Measurements from ENCODE around the gene ZNF598. TPM values are rescaled to one million over a fixed set of nuclear protein-coding genes. Genes with fewer than 3 reads are reported as not detected.

ZNF598 gene
- total and polyA plus RNA-seq, 2 of the 13 experiments (the other 11 are each of a cell fraction or from before 2014, with no cell fraction given): 13.5 to 14.2 TPM

DNA sequence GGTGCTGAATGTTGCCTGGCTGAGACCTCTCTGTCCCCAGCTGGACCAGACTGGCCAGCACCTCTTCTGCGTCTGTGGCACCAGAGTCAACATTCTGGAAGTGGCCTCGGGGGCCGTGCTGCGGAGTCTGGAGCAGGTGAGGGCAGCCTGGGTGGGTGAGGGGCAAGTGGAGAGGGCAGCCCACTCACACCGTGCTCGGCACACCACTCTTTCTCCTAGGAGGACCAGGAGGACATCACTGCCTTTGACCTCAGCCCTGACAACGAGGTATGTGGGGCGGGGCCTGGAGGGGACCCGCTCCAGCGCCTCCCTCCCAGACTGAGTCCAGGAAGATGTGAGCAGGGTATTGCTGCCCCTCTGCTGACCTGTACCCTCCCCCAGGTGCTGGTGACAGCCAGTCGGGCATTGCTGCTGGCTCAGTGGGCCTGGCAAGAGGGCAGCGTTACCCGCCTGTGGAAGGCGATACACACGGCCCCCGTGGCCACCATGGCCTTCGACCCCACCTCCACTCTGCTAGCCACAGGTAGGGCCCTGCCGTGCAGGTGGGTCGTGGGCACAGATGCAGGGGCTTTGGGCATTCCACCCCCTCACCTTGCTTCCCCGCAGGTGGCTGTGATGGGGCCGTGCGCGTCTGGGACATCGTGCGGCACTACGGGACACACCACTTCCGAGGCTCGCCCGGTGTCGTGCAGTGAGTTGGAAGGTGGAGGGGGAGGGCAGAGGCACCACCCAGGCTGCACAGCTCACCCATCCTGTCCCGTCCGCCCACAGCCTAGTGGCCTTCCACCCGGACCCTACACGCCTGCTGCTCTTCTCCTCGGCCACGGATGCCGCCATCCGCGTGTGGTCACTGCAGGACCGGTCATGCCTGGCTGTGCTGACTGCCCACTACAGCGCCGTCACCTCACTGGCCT, 35.2 kb downstream of the ZNF598 start:
- H3K4me1 ChIP-seq (ENCODE audit: insufficient read depth, low read length): peaks cover 21% of the 10 kb centered on the region
- no peak overlapping the region for H3K9ac ChIP-seq (ENCODE audit: insufficient read depth, low read depth, low read length)
- no peak for TF ChIP-seq JUN (CRISPR knock-in tag; IDR thresholded peaks at IDR 0.05)
- peak; percentile 29; the same call in 1 of the 2 replicates for TF ChIP-seq RBFOX2 (IDR thresholded peaks at IDR 0.05; ENCODE audit: low read depth, low read length)
- ChIA-PET POLR2A (interaction anchor here (0.8 kb wide), 1 partner anchor 10 kb away, joined by 5 read pairs; the partner anchor contains the start of gene RPS2), CTCF (ENCODE audit: low intra/inter-chr PET ratio, low total read pairs) (no interaction called here)
- no TSS peak for BruUV-seq (replicated peaks)
- in situ Hi-C loops (cut with HindIII; ENCODE audit: extremely low pct_ligation_motif_present, low pct_unique_long_range_greater_than_20kb) (no loop called here), intact Hi-C loops (cut with micrococcal nuclease; ENCODE audit: unreplicated experiment) (no loop called here)
- no peak for ATAC-seq
- H4K20me1 ChIP-seq (ENCODE audit: insufficient read depth, low read length): no peaks in the 10 kb centered on the region
- H2AFZ ChIP-seq (ENCODE audit: low read length): no peak overlapping the region
- H3K36me3 ChIP-seq (replicated peaks in 1 of 2; ENCODE audit: control insufficient read depth in 1 of 2, insufficient read depth in 2 of 2, low read length in 2 of 2): peaks cover 21 to 34% of the 10 kb centered on the region in 2 experiments; a peak in 3 of 5 replicates
- WGBS (ENCODE audit: low lambda C conversion rate): 98% methylated on average over 28 of the region's 42 CpGs
- no peak for FAIRE-seq
- no peak overlapping the region for H3K4me2 ChIP-seq (ENCODE audit: low read depth, low read length)
- H3K79me2 ChIP-seq (ENCODE audit: insufficient read depth, low read length): peaks cover 14% of the 10 kb centered on the region
- no peaks in the 10 kb centered on the region for H3K27me3 ChIP-seq (ENCODE audit: control insufficient read depth in 1 of 2, insufficient read depth in 2 of 2, low read length in 2 of 2)
- no peak overlapping the region for H3K27ac ChIP-seq (ENCODE audit: extremely low read length, insufficient read depth, low read length)
- DNase-seq (ENCODE audit: low spot score): no peak
- H3K9me3 ChIP-seq (ENCODE audit: low read length): no peaks in the 10 kb centered on the region
- H3K4me3 ChIP-seq (replicated peaks in 1 of 3; ENCODE audit: insufficient read depth in 1 of 3, low read depth in 2 of 3, low read length in 3 of 3): no peak overlapping the region; a peak in 1 of 6 replicates

DNA sequence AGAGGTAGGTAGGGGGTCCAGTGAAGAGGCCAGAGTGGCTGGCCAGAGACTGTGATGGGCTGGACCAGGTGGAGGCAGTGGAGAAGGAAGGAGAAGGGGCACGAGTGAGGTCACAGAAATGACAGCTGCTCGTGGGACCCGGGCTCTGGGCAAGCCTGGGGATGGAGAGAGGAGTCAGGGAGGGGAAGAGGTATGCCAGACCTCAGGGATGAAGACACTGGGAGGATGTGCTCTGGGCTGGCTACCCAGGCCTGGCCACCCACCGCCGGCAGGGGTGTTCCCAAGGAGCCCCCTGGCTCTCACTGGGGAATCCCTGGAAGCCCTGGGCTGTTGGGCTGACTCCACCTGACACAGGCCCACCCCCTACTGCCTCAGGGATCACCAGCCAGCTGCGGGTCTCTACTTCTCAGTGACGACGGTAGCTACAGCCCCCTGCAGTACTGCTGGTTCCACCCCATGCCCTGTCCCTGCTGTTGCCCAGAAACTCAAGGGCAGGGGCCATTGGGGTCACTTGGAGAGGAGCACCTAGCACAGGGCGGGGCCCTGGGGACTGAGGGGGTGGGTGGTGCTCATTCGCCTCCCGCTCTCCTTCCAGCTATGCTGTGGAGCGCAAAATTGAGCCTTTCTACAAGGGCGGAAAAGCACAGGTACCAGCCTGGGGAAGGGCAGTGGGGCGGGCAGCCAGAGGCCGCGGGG, 36.0 kb downstream of the ZNF598 start:
- no peak for DNase-seq (ENCODE audit: low spot score)
- CTCF ChIA-PET (ENCODE audit: low intra/inter-chr PET ratio, low total read pairs): no interaction called here
- in situ Hi-C loops (cut with HindIII; ENCODE audit: extremely low pct_ligation_motif_present, low pct_unique_long_range_greater_than_20kb) (no loop called here), intact Hi-C loops (cut with micrococcal nuclease; ENCODE audit: unreplicated experiment) (no loop called here)
- H3K4me3 ChIP-seq (replicated peaks in 1 of 3; ENCODE audit: insufficient read depth in 1 of 3, low read depth in 2 of 3, low read length in 3 of 3): peak overlapping the region in 2 of 3 experiments; percentile 5 to 16; a peak in 2 of 6 replicates
- no TSS peak for BruUV-seq (replicated peaks)
- H3K9me3 ChIP-seq (ENCODE audit: low read length): no peaks in the 10 kb centered on the region
- H3K79me2 ChIP-seq (ENCODE audit: insufficient read depth, low read length): peaks cover 14% of the 10 kb centered on the region
- peak overlapping the region; percentile 99; the same call in 1 of the 2 replicates for H3K4me2 ChIP-seq (ENCODE audit: low read depth, low read length)
- no peak overlapping the region for H3K27ac ChIP-seq (ENCODE audit: extremely low read length, insufficient read depth, low read length)
- POLR2A ChIA-PET: no interaction called here
- no peak for TF ChIP-seq NFIC (IDR thresholded peaks at IDR 0.05; ENCODE audit: low read length)
- TF ChIP-seq KDM2A (CRISPR knock-in tag; IDR thresholded peaks at IDR 0.05; ENCODE audit: borderline replicate concordance, low read depth): no peak
- no peak for TF ChIP-seq ZNF501 (CRISPR knock-in tag; IDR thresholded peaks at IDR 0.05)
- TF ChIP-seq ZNF260 (CRISPR knock-in tag; IDR thresholded peaks at IDR 0.05; ENCODE audit: borderline replicate concordance, low read depth): no peak
- TF ChIP-seq ZEB1 (IDR thresholded peaks at IDR 0.05; ENCODE audit: insufficient replicate concordance, low read depth): no peak
- TF ChIP-seq, protein P1, sequence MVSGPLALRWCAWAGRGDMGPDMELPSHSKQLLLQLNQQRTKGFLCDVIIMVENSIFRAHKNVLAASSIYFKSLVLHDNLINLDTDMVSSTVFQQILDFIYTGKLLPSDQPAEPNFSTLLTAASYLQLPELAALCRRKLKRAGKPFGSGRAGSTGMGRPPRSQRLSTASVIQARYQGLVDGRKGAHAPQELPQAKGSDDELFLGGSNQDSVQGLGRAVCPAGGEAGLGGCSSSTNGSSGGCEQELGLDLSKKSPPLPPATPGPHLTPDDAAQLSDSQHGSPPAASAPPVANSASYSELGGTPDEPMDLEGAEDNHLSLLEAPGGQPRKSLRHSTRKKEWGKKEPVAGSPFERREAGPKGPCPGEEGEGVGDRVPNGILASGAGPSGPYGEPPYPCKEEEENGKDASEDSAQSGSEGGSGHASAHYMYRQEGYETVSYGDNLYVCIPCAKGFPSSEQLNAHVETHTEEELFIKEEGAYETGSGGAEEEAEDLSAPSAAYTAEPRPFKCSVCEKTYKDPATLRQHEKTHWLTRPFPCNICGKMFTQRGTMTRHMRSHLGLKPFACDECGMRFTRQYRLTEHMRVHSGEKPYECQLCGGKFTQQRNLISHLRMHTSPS (CRISPR knock-in tag; IDR thresholded peaks at IDR 0.05; ENCODE audit: low read depth): no peak
- no peak for TF ChIP-seq IRF2 (CRISPR knock-in tag; IDR thresholded peaks at IDR 0.05)
- TF ChIP-seq PITX1 (CRISPR knock-in tag; IDR thresholded peaks at IDR 0.05): no peak
- no peak for TF ChIP-seq ELF3 (CRISPR knock-in tag; IDR thresholded peaks at IDR 0.05)
- no peak for TF ChIP-seq ZFX (CRISPR knock-in tag; IDR thresholded peaks at IDR 0.05; ENCODE audit: low read depth)
- 94% methylated on average over 13 of the region's 16 CpGs for WGBS (ENCODE audit: low lambda C conversion rate)
- peak overlapping the region; percentile 15; the same call in 1 of the 2 replicates for H3K9ac ChIP-seq (ENCODE audit: insufficient read depth, low read depth, low read length)
- no peaks in the 10 kb centered on the region for H4K20me1 ChIP-seq (ENCODE audit: insufficient read depth, low read length)
- peaks cover 21 to 33% of the 10 kb centered on the region in 2 experiments; a peak in 3 of 5 replicates for H3K36me3 ChIP-seq (replicated peaks in 1 of 2; ENCODE audit: control insufficient read depth in 1 of 2, insufficient read depth in 2 of 2, low read length in 2 of 2)
- peaks cover 21% of the 10 kb centered on the region for H3K4me1 ChIP-seq (ENCODE audit: insufficient read depth, low read length)
- H3K27me3 ChIP-seq (ENCODE audit: control insufficient read depth in 1 of 2, insufficient read depth in 2 of 2, low read length in 2 of 2): no peaks in the 10 kb centered on the region
- no peak for ATAC-seq
- FAIRE-seq: no peak
- no peak overlapping the region for H2AFZ ChIP-seq (ENCODE audit: low read length)

All from HepG2 (cell line).